Upper lobe of right lung (tissue), 1 donor: ENCODE measurements around the gene SSNA1. TPM values are rescaled to one million over a fixed set of nuclear protein-coding genes. Genes with fewer than 3 reads are reported as not detected.

ENCODE experiments used
- ATAC-seq: fragments of 200-7000 bp; cut with Tn5 transposase; one replicate; pipeline ENCODE4 v1.9.1; 2020; ENCODE audit warnings: mild to moderate bottlenecking, moderate library complexity
- DNase-seq: peaks from one replicate; pipeline ENCODE4 v3.0.0-alpha.2; 2020
- H3K27ac ChIP-seq: fragments of 200-600 bp; one replicate; pipeline ENCODE4 v1.8.0; 2022
- H3K27me3 ChIP-seq: fragments of 200-600 bp; one replicate; pipeline ENCODE4 v1.8.0; 2022; ENCODE audit warnings: mild to moderate bottlenecking
- H3K36me3 ChIP-seq: fragments of 200-600 bp; one replicate; pipeline ENCODE4 v1.8.0; 2022
- H3K4me1 ChIP-seq: fragments of 200-600 bp; one replicate; pipeline ENCODE4 v1.8.0; 2022
- H3K4me3 ChIP-seq: fragments of 200-600 bp; one replicate; pipeline ENCODE4 v1.8.0; 2022; ENCODE audit warnings: mild to moderate bottlenecking
- H3K9me3 ChIP-seq: fragments of 200-600 bp; one replicate; pipeline ENCODE4 v1.8.0; 2022
- CTCF ChIP-seq: fragments of 200-600 bp; IDR thresholded peaks from one replicate; pipeline ENCODE4 v1.8.0; 2022; ENCODE audit warnings: antibody characterized with exemption
- intact Hi-C: fragments of 100-400 bp; cut with DNase I; formaldehyde crosslinking; loops from one replicate; pipeline ENCODE4 v1.11.0; 2022
- total RNA-seq: library from RNA; stranded (reverse); fragmentation: NEBNext Ultra II Directional; extraction: Animal tissue kit (Norgen Biotek cat#: 25700); gene quantifications from one replicate; pipeline ENCODE4 v1.2.1, GENCODE V29; 2021
- donor health status: DM: no; HTN: yes; CAD: no; lungs with severe emphysema.

Gene SSNA1
- total RNA-seq, 1 donor from 2014 or later = 55.5 TPM

DNA sequence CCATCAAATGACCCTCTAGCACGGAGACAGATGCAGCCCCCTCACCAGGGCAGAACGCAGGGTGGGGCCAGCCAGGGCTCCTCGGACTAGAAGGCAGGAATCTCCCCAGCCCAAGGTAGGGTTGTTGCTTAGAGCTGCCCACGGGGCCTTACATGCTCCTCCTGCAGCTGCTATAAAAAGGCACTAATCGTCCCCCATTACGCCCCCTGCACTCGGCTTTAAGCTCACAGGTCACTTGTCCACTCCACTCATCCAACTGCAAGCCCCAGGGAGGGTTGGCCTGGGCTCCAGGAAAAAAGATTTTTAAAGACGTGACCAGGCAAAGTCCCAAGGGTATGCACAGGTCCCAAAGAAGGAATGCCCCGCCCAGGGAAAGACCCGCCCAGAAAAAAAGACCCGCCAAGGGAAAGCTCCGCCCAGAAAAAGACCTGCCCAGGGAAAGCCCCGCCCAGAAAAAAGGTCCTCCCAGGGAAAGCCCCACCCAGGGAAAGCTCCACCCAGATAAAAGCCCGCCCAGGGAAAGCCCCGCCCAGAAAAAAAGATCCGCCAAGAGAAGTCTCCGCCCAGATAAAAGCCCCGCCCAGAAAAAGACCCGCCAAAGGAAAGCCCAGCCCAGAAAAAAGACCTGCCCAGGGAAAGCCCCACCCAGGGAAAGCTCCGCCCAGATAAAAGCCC is 38.4 kb upstream of the SSNA1 start:
- Histone ChIP-seq H3K27me3 (peaks cover 7% of the 10 kb centered on the region), H3K4me3 (no peak overlapping the region), H3K36me3 (no peaks in the 10 kb centered on the region), H3K27ac (no peak overlapping the region), H3K4me1 (no peaks in the 10 kb centered on the region), H3K9me3 (no peaks in the 10 kb centered on the region)
- no peak for TF ChIP-seq CTCF
- DNase-seq = no peak
- intact Hi-C loops = no loop called here
- ATAC-seq = no peak

GRCh38 chr9:137150617-137151457 is 37.6 kb upstream of the SSNA1 start:
- DNase-seq (no peak), ATAC-seq (peak; percentile 42)
- peaks cover 11% of the 10 kb centered on the region for H3K27me3 ChIP-seq
- TF ChIP-seq CTCF = no peak
- H3K9me3 ChIP-seq = no peaks in the 10 kb centered on the region
- no peaks in the 10 kb centered on the region for H3K36me3 ChIP-seq
- H3K4me3 ChIP-seq = no peak overlapping the region
- intact Hi-C loops = no loop called here
- no peak overlapping the region for H3K27ac ChIP-seq
- H3K4me1 ChIP-seq = no peaks in the 10 kb centered on the region

GRCh38 chr9:137152844-137153405 is 35.6 kb upstream of the SSNA1 start:
- no peak overlapping the region for H3K4me3 ChIP-seq
- H3K27me3 ChIP-seq = peaks cover 27% of the 10 kb centered on the region
- no peaks in the 10 kb centered on the region for H3K36me3 ChIP-seq
- no peak for DNase-seq
- intact Hi-C loops = no loop called here
- H3K4me1 ChIP-seq = no peaks in the 10 kb centered on the region
- no peak overlapping the region for H3K27ac ChIP-seq
- no peak for TF ChIP-seq CTCF
- no peak for ATAC-seq
- H3K9me3 ChIP-seq = no peaks in the 10 kb centered on the region

- Histone ChIP-seq H3K4me1 (peaks cover 6% of the 10 kb centered on the region), H3K27ac (no peak overlapping the region), H3K4me3 (no peak overlapping the region), H3K27me3 (peaks cover 64% of the 10 kb centered on the region), H3K9me3 (no peaks in the 10 kb centered on the region), H3K36me3 (no peaks in the 10 kb centered on the region)
- ATAC-seq = peak; percentile 80
- no peak for TF ChIP-seq CTCF
- intact Hi-C loops = no loop called here
- no peak for DNase-seq
Measured at GRCh38 chr9:137156567-137157375, 31.7 kb upstream of the SSNA1 start.

DNA sequence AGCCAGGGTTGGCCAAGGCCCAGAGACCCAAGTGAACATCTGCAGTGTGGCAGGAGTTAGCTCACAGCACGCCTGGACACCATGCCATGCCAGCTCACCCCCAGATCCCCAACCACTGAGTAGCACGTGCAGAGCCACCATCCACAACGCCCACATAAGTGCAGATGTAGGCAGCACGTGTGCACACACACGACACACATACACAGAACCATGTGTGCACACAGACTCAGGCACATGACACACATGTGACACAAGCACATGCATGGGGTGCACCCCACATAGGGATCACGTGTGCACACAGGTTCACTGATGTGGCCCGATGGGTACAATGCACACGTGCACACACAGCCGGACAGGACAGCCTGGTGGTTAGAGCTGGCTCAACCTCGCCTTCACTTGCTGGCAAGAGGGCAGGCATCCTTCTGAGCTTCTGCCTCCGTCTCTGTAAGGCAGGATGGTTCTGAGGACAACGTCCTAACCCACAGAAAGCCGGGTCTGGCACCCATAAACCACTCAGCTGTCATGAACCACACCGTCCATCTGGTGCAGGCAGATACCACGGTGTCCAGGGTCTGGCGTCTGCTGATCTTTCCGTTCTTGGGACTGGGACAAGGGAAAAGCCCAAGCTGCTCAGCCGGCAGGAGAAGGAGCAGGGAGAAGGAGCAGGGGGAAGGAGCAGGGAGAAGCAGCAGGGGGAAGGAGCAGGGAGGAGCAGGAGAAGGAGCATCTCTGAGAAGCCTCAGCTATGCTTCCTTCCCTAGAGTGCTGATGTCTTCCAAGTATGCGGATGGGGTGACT is 30.7 kb upstream of the SSNA1 start:
- intact Hi-C loops = no loop called here
- Histone ChIP-seq H3K27me3 (peaks cover 75% of the 10 kb centered on the region), H3K4me1 (peaks cover 17% of the 10 kb centered on the region), H3K4me3 (no peak overlapping the region), H3K27ac (no peak overlapping the region), H3K9me3 (no peaks in the 10 kb centered on the region), H3K36me3 (no peaks in the 10 kb centered on the region)
- ATAC-seq = no peak
- DNase-seq = no peak
- no peak for TF ChIP-seq CTCF
